HG03521 (cell line): ENCODE data around the gene PTEN.

ENCODE experiments used
- ATAC-seq: cut with Tn5 transposase; IDR thresholded peaks from one replicate; pipeline ENCODE4 v1.9.1; 2021; ENCODE audit warnings: mild to moderate bottlenecking, moderate library complexity; ENCODE audit not compliant: unreplicated experiment

Gene PTEN

DNA sequence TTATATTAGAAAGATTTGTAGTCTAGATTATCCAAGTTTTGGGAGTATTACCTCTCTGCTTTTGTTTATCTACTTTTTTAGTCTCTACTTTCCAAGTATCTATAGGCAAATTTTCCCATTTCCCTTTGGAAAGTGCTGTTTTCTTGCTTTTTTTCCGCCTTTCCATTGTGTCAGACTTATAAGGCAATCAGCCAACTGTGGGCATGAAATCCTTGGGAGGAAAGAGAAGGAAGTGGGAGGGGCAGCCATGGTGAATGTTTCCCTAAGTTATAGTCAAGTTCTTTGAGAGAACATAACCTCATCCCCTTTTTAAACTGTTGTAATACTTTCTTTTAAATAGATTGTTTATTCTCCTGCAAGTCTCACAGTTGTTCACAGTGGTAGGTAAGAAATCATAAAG lies 52.6 kb downstream of the PTEN start:
- ATAC-seq = no peak

DNA sequence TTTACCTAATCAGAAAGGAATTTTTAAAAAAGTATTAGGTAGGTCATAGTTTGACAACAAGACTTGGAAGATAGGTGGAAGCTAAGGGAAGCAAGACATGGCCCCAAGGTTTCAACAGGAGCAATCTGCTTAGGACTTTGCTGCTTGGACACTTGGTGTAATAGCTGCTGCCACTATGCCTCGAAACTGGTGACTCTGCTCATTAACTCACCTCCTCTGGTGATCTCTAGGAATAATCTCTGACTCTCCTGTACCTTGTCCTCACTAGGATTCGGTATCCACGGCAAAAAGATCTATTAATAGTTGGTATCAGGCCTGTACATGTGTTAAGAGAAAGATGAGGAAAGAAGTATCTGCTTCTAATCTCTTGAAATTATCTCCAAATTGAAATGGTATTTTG lies 53.1 kb downstream of the PTEN start:
- no peak for ATAC-seq

DNA sequence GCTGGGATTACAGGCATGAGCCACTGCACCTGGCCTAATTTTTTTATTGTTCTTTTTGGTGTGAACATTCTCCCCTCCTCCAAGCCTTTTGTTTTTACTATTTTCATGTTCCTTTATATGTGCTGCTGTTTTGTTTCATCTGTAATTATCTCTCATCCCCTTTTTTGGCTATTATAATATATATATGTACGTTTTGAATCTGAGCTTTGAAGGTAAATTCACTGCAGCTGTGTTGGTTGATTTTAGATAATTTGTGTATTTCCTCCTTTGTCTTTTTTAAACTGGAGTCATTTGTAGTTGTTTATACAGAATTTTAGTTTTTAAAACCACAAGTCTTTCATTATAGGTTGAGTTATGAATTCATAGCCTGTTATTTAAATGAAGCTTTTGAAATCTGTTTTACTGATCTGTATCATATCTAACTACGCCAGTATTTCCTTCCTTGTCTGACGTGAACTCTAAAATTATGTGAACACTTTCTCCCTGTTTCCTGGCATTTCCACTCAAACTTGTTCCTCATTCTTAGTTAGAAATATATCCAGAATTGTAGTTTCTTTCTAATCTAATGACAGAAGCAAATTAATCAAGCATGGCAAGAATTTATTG lies 54.9 kb downstream of the PTEN start:
- no peak for ATAC-seq

DNA sequence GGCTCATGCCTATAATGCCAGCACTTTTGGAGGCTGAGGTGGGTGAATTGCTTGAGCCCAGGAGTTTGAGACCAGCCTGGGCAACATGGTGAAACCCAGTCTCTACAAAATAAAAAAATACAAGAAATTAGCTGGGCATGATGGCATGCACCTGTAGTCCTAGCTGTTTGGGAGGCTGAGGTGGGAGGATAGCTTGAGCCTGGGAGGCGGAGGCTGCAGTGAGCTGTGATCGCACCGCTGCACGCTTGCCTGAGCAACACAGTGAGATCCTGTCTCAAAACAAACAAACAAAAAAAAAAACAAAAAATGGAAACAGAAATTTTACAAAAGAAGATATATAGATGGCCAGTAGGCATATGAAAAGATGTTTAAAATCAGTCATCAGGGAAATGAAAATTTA lies 57.1 kb downstream of the PTEN start:
- no peak for ATAC-seq

DNA sequence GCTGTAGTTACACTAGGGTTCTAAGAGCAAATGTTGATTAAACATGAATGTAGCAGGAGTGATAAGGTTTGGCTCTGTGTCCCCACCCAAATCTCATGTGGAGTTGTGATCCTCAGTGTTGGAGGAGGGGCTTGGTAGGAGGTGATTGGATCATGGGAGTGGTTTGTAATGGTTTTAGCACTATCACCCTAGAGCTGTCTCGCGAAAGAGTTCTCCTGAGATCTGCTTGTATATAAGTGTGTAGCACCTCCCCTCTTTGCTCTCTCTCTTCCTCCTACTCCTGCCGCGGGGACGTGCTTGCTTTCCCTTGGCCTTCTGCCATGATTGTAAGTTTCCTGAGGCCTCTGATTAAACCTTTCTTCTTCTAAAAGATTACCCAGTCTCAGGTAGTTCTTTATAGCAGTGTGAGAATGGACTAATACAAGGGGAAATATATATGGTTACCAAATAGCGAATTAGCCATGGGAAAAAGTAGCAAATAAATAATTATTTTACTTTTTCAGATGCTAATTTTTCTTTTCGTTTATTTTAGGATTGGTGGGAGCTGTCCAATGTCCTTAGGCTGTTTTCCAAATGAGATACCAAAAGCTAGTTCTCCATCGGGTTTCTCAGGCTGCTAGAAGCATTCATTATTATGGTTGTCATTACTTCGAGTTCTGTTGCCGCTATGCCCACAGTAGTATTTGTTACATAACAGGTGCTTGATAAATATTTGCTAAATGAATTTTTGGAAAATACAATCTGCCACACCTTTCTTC lies 58.7 kb downstream of the PTEN start:
- ATAC-seq = no peak

DNA sequence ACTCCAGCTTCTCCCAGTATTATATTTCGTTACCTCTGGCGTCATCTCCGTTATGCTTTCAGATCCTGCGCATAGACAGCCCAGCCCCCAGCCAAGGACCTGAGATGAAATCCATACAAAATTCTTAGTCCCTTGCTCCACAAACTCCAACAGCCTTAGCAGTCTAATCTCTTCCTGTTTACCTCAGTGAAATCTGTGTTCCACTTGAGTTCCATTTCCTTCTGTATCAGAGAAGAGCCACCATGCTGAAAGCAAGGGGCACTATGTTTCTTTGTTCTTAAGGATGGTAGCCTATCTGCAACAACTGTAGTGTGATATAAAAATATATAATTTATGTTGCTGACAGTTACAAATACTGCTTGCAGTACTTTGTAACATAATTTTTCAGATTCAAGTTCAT lies 59.8 kb downstream of the PTEN start:
- no peak for ATAC-seq

DNA sequence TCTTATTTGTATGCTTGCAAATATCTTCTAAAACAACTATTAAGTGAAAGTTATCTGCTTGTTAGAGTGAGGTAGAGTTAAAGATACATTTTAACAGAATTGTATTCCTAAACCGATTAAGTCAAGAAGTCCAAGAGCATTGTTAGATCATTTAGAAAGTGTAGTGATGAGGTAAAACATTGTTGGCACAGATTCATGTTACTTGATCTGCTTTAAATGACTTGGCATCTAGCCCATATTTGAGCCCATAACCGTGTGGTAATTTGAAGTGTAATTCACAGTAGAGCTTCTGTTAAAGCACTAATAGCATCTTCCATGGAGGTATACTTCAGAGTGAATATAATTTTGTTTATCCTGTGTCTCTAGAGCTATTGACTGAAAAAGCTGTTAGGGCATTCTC lies 62.1 kb downstream of the PTEN start:
- no peak for ATAC-seq

DNA sequence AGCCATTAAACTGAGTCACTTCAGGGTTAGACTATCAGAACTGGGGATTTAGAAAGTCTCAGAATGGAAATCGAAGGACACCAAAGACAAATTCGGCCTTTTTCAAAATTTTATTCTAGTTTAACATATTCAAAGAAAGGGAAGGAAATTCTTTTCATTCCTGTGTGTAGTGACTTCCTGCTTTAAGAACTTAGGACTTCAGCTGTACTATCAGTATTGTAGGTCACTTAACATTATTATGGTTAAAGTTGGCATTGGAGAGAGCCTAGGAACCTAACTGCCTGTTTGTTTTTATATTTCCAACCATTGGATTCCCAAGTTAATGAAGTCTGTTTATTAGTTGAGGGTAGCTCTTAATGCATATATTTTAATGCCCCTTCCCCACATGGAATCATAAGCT lies 63.7 kb downstream of the PTEN start:
- ATAC-seq = no peak

DNA sequence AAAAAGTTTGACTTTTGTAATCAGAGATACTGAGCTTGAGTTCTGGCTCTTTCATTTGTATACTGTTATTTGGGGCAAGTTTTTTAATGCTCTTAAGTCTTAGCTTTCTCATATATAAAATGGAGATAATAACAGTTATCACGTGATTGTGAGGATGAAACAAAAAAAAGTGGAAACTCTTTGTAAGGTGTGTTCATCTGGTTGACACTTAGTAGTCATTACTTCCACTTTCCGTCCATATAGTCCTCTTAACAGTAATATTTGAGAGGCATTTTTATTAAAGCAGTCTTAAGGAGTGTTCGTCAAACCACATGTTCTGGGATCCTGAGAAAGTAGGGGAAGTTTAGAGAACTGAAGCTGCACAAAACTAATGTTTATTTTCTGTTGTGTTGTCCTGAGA lies 65.6 kb downstream of the PTEN start:
- no peak for ATAC-seq

DNA sequence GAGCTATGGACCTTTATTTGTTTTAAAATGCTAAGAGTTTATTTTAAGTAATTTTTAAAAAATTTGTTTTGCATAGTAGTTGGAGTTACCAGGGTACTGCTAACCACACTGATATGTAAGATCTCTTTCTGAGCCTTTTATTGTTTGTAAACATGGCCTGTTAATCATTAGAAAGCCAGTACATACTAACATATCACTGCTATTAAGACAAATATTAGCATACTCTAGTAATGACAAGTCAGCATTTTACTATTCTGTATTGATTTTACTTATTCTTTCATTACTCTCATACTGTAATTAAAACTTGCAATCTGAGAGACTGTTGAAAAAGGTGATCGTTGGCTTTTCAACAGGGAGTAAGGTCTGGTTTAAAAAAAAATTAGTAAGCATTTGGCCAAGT lies 66.7 kb downstream of the PTEN start:
- ATAC-seq = no peak

DNA sequence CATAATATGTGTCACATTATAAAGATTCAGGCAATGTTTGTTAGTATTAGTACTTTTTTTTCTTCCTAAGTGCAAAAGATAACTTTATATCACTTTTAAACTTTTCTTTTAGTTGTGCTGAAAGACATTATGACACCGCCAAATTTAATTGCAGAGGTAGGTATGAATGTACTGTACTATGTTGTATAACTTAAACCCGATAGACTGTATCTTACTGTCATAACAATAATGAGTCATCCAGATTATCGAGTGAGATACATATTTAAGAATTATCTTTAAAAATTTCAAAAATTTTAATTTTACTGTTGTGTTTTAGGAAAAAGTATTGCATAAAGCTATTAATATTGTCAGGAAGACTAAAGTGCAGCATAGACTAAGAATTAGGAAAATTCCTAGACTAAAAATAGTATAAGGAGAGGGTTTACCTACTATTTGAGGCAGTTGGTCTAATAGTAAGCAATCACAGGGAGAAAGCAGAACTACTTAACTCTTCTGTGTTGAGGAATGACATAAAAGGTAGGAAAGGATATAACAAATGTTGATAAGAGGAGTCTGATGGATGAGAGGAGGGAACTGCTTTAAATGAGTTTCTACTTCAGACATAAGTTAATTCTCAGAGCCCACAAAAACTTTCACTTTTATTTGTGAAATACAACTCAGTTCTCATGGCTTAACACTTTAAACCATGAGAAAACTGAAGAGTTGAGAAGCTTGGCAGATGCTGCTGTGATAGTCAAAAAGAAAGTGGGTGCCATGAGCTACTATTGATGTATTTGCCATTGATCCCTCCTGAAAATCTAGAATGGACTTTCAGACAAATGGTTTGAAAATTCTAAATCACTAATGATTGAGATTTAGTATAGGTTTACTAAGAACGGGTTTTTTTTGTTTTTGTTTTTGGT lies 67.8 kb downstream of the PTEN start:
- no peak for ATAC-seq

DNA sequence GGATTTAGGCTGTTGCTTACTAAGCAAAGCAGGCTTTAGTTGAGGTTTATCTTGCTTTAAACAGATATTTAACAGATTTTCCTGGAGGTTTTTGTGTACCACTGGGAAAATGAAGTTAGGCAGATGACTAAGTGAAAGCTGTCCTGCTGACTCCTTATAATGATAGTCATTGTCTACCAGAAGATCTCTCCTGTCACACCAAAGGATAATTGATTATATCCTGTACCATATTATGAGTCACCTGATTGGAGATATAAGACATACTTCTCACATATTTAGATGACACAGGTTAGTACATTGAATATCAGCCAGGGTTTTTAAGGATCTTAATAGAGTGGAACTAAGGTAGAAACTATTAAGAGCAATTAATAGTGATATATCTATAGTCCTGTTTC lies 68.4 kb downstream of the PTEN start:
- ATAC-seq = no peak

DNA sequence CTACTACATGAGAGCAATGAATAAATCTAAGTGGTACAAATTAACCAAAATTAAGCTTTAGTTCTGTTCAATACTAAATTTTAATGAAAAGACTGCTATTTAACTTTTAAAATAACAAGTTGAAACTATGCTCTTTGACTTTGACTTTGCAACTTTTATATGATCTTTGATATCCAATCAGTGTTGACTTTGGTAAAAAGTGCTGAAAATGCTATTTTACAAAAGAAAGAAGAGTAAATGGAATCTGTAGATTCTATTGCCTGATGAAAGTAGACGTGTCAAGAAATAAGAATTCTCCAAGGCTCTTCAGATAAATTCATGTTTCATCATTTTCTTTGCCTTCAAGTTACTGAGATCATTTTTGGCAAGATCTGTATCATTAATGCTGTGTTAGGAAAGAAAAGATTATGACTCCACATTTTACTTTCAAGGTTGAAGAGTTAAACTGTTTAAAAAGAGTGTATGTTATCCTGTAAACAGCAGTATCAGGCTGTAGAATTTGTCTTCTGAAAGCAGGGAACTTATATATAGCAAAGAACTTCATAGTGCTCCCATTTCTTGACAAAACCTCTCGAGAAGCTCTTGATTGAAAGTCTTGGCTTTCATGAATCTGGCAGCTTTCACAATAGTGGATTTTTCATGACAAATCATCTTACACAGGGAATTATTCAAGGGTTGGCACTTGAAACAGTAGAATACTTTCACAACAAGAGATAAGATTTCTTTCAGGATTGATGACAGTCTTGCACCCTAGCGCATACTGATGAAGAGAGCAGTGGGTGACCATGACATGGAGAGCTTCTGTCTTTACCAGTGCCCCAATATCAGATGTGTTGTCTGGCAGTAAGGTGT lies 72.1 kb downstream of the PTEN start:
- no peak for ATAC-seq

DNA sequence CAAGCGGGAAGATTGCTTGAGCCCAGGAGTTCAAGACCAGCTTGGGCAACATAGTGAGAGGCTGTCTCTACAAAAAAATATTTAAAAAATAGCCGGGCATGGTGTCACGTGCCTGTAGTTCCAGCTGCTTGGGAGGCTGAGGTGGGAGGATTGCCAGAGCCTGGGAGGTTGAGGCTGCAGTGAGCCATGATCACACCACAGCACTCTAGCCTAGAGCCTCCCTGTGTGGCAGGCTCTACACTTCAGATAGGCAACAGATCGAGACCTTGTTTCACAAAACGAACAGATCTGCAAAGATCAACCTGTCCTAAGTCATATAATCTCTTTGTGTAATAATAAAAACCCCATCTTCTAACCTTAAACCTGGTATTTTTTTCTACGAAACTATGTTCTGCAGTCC lies 76.8 kb downstream of the PTEN start:
- no peak for ATAC-seq

DNA sequence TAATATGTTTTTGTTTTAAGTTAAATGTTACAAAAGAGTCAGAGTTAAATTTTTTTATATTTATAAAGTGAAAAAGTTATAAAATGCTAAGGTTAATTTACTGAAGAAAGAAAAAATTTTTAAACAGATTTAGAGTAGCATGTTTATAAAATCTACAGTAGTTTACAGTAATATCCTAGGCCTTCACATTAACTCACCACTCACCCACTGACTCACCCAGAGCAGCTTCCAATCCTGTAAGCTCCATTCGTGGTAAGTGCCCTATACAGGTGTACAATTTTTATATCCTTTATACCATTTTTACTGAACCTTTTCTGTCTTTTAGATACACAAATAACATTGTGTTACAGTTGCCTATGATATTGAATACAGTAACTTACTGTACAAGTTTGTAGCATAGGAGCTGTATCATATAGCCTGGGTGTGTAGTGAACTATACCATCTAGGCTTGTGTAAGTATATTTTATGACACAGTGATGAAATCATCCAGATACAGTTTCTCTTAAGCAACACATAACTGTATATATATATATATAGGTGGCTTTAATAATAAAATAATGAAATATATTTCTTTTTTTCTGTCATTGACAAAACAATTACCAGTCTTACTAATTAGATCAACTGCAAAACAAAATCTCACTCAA lies 79.6 kb downstream of the PTEN start:
- no peak for ATAC-seq

DNA sequence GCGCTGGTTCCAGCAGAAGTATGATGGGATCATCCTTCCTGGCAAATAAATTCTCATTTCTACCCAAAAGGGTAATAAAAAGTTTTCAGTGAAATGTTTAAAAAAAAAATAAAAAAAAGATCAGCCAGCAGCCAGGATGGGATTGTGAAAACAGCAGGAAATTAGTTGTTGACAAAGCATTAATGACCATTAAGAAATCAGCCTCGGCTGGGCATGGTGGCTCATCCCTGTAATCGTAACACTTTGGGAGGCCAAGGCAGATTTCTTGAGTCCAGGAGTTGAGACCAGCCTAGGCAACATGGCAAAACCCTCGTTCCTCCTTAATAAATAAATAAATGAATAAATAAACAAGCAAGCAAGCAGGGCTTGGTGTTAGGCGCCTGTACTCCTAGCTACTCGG lies 82.6 kb downstream of the PTEN start:
- ATAC-seq = no peak

DNA sequence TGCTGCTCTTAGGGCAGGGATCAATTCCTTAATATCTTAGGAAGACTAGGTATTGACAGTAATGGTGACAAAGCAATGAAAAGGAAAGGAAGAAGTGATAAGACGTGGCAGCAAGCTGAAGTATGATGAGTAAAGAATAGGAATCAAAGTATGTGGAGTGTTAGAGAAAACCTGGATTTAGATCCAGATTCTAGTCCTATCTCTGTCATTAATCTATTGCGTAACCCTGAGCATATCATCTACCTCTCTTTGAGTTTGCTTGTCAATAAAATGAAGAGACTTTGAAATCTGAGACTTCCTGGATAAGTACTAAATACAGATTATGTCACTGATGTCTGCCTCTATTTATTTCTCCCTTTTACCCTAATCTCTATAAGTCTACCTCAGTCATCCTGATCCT lies 89.2 kb downstream of the PTEN start:
- ATAC-seq = no peak

DNA sequence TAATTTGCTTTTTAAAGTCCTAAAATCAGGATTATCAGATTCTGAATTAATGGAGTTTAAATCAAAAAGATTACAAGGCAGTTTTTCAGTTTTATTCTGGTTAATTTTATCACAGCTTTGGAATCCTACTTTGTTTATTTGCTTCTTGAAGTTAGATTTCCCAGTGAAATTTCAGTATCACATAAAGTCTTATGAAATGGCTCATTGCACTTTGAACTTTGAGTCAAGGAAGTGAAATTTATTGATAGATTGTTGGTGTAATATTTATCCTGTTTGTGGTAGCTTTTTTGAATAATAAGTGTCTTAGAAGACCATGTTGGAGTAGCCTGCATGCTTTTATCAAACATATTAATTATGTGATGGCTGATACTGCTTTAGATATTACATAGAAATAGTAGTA lies 92.6 kb downstream of the PTEN start:
- ATAC-seq = no peak

DNA sequence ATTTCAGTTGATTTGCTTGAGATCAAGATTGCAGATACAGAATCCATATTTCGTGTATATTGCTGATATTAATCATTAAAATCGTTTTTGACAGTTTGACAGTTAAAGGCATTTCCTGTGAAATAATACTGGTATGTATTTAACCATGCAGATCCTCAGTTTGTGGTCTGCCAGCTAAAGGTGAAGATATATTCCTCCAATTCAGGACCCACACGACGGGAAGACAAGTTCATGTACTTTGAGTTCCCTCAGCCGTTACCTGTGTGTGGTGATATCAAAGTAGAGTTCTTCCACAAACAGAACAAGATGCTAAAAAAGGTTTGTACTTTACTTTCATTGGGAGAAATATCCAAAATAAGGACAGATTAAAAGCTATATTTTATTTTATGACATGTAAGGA lies 94.3 kb downstream of the PTEN start:
- ATAC-seq = no peak

DNA sequence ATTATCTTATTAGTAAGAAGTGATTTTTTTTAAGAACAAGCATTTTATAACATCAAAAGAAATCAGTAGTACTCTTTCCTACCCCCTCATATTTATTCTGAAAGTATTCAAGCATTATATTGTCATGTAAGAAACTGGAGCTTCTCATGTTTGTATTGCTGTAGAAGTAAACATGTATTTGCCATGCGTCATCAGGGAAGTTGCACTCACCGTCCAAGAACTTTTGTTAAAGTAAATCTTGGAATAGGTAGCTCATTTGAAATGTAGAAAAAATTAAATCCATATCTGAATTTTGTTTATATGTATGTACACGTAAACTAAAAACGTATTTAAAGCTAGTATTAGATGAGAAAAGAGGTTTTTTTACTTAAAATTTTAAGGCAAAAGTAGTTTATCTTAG lies 96.8 kb downstream of the PTEN start:
- ATAC-seq = no peak

DNA sequence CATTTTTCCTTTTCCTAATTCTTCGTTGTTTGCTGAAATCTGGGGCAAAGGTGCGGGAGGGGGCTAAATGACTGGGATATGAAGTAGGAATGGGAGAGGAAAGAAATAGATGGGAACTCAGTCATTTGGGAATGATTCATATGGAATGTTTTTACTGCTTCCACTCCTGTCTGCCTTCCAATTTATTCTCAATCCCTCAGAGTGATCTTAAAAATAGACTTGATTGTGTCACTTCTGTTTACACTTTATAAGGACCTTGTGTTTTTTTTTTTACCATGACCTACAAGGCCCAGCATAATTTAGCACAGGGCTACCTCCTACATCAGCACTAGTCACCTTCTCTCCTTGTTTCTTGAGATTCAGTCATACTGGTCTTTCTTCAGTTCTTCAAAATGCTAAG lies 97.9 kb downstream of the PTEN start:
- no peak for ATAC-seq
